HG03103 (cell line): Measurements from ENCODE around the gene HSPD1.

ENCODE experiments used
- ATAC-seq: cut with Tn5 transposase; IDR thresholded peaks from one replicate; pipeline ENCODE4 v1.9.1; 2021; ENCODE audit warnings: low read depth; ENCODE audit not compliant: unreplicated experiment

Gene HSPD1

DNA sequence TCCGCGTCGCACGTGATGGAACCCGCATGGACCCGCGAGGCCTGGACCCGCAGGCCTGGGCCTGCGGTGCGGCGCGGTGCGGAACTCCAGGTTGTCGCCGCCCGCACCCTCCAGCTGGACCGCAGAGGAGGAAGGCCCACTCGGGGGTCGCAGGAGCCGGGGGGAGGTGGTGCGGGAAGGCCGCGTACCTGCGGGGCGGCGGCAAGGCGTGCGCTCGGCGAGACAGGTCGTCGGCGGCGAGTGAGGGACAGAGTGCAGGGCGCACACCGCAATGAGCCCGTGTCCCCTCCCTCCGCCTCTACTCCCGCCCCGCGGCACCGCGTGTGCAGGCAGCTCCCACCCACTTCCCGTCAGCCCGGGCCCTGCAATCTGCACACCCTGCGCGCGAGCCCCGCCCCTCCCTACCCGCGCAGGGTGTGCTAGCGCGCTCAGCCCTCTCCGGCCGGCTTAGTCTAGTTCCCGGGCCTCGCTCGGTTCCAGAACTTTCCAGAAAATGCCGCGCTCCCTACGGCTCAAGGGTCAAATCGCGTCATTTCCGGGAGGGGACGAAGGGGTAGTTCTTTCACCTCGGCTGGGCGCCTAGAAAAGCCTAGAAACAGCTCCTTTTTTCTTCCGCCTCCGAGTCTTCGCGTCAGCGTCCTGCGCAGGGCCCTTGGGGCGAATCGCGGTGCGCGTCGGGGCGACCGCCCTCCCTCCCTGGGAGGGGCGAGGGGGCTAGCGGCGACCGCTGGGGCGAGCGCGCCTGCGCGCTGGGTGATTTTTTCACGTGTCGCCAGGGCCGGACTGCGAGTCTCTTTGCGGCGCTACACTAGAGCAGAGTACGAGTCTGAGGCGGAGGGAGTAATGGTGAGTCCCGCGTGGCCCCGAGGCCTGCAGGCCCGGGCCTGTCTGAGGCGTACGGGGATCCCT lies at the start of gene HSPD1, which contains the start of gene HSPE1:
Gene HSPD1 (minus strand): TSS at position 247 of the 909 bp plus-strand sequence. CDS start 992 bp downstream, outside the sequence.
Gene HSPE1 (plus strand): TSS at position 786 of the 909 bp plus-strand sequence. CDS start 58 bp downstream, at position 844.
- ATAC-seq, result peak; percentile 72

DNA sequence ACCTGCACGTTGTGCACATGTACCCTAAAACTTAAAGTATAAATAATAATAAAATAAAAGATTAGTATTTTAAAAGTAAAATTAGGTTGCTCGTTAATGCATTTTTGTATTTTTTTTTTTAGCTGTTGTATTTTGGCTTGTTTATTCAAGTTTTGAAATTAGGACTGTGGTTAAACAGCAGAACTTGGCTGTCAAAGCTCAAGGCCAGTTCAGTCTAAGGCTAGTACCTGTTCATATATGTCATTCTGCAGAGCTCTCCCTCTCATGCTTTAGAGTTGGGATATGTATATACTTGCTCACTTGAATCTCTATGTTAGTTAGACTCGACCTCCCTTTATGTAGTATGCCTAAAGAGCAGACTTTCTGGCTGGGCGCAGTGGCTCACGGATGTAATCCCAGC lies 48.9 kb upstream of the HSPD1 start:
- no peak for ATAC-seq

DNA sequence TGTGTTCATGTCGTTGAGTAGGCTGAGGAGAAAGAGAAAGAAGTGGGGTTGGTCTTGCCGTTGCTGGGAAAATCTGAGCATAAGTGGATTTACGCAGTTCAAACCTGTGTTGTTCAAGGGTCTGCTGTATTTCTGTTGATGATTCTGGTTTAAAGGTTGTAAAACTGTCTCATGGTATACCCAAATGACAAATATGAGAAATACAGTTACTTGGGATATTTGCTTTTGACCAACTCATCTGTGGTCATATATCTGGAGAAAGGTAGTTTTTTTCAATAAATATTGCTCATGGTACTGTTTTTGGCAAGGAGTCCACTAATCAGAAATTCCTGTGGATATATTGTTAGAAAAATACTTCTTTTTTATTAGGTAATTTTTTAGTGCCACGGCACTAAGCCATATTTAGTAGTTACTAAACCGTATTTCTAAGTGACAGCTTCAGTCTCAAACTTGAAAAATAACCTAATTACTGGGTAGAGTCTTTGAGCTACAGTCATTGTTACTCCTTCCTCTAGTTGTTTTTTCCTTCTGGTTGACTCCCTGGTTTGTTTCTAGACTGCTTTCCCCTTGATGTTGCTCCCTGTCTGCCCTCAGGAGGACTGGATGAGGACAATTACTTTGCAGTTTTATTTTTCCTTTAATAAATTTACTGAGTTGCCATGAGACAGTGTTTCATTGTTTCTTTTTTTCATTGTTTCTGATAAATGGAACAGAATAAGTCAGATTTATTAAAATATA lies 47.7 kb upstream of the HSPD1 start:
- ATAC-seq, result no peak

DNA sequence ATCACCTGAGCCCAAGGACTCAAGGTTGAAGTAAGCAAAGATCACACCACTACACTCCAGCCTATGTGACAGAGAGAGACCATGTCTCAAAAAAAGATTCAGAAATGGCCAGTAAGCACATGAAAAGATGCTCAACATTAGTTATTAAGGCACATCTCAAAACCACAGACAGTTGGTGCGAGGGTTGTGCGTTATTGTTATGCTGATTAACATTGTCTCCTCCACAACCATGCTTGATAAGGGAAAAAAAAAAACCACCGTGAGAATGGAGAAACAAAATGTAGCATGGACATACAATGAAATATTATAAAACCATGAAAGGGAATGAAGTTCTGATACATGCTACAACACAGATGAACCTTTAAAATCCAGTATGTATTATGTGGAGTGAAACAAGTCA lies 43.6 kb upstream of the HSPD1 start:
- no peak for ATAC-seq

DNA sequence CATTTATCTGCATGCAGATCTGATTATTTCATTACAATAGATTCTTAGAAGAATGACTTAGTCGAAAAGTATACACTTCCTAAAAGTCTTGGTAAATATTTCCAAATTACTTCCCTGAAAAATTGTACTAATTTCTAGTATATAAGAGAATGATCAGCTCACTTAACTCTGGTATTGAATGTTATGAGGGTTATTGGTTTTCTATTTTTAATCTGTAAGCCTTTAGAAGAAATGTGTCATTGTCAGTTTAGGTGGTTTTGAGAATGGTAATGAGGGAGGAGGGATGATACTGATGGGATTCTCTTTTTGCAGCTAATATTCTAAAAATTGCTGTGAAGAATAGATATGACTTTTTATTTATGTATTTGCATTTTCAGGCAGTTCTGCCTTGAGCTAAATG lies 40.1 kb upstream of the HSPD1 start:
- ATAC-seq, result no peak

DNA sequence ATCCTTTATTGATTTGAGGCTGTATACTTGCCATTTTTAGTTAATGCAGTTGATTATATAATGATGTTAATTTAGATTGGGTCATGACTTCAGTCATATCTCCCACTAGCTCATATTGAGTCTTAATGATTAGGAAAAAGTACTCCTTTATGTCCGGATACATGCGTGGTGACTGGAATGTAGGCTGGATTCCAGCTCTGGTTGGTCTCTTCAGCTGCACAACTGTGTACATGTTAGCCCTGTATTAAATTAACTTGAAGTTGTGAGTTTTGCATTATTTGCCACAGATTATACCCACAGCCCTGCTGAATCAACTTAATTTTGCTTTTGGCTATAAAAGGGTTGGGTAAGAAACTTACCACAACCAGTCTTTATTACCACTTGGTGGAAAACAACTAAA lies 38.8 kb upstream of the HSPD1 start:
- ATAC-seq, result no peak

DNA sequence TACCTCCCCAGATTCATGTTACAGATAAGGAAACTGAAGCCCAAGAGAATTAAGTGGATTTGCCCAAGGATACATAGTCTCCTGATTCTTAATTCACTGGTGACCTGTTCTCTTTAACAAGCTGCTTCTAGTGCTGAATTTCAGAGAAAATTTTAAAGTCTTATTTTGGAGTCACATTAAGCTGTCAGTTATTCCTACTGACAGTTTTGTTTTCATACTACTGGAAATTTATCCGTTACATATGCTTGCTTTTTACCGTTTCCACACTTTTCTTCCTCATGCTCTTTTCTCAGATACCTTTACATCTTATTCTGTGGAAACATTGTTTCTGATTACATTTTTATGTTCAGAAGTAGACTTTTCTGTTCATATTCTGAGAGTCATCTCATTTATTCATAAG lies 17.5 kb upstream of the HSPD1 start:
- no peak for ATAC-seq

DNA sequence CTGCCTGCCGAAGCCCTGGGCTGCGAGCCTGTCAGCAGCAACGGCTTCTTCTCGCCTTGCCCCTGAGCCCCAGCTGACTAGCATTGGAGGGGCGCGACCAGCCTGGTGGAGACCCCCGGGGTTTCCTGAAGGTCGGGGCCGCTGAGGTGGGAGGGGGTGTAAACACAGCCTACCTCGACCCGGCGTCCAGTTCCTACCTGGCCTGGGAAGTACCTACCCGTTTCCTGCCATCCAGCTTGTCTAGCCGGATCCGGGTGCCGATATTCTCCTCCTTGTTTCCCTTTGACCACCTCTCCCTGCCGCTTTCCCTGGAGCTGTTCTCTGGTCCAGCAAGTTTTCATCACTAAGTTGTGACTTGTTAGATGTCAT lies 16.7 kb upstream of the HSPD1 start:
- peak; percentile 4 for ATAC-seq

DNA sequence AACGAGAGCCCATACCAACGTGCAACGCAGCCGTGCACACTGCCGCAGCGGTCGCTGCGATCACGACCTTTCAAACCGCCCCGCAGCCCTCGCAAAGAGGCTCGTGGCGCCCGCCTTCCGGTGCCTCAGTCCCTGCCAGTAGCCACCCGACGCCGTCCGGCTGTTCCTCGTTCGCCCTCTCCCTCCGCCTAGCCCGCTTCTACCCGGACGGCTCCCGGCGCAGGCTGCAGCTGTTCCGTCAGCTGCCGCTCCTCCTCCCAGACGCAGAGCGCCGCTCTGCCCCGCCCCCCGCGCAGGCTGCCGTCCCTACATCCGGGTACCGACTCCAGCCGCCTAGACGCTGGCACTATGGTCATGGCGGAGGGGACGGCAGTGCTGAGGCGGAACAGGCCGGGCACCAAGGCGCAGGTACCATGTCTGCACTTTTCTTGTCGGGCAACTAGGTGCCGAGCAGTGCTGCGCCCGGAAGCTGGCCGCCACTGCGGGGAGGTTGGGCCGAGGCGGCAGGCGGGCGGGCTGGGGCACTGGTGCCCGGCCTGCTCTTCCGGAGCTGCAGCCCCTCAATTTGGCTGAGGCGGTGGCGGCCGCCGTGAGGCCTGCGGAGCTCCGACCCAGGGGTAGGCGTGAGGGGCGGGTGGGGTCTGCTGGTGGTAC lies 16.2 kb upstream of the HSPD1 start, which contains the start of gene MOB4:
Gene MOB4 (plus strand): TSS at position 328 of the 654 bp plus-strand sequence. CDS start 21 bp downstream, at position 349.
- peak; percentile 90 for ATAC-seq

DNA sequence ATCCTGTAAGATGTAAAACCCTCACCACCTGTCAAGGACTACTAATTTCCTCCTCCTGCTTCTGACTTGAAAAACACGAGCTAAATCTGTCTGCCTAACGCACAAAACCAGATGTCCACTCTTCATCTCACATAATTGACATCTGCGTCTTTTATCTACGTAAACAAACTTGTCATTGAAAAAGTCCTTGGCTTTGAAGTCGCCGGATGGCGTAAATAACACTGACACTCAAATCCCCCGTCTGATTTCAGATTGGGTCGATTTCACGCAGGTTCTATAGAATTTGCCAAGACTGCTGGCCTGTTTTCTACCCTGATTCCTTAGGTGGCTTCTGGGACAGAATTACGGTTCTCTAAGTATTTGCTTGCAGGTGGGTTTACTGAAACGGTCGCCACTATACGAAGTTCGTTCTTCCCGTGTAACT lies 15.7 kb upstream of the HSPD1 start:
- ATAC-seq, result peak; percentile 2

DNA sequence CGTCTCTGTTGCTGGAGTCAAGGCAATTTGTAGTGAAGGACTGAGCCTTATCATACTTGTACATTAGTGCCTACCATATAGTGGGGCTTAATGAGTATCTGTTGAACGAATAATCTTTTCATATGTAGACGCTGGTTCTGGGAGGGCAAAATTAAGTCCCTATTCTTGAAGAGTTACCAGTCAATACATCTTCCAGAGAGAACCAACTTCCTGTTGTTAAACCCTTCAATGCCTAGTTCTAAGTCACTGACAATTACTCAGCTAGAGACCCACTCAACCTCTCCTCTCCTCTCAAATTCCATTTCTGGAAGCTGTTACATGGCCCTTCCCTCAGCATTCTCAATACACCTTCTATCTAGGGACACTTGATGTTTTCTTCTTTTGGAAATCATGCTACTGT lies 15.1 kb upstream of the HSPD1 start:
- no peak for ATAC-seq

DNA sequence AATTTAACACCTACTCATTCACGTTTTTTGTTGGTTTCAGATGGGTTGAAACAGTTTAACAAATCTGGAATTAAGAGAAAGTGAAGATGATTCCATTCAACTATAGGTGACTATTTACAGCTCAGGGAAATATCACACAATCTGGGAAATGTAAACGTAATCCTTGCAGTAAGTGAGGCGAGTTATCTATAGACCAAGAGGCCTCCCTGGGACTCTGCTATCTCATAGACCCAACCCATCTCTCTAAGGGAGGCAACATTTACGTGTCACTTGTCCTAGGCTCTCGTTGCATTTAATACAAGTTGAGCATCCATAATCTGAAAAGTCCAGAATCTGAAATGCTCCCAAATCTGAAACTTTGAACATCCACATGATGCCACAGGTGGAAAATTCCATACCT lies 14.3 kb upstream of the HSPD1 start:
- ATAC-seq, result no peak

DNA sequence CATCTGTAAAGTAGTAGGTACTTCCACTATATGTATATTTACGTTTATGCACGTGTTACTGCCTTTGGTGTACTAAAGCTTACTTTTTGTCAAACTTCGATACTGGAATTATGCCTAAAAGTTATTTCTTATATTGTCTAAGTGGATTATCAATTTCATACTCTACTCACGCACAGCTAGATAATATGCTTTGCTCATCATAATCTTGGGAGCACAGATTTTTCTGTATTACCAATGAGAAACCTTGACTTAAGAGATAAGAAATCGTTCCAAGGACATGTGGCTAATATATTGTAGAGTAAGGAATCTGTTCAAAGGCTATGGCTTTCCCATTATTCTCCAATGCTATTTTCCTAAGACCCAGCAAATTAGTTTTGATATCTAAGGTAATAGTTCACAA lies 7.0 kb upstream of the HSPD1 start:
- no peak for ATAC-seq

DNA sequence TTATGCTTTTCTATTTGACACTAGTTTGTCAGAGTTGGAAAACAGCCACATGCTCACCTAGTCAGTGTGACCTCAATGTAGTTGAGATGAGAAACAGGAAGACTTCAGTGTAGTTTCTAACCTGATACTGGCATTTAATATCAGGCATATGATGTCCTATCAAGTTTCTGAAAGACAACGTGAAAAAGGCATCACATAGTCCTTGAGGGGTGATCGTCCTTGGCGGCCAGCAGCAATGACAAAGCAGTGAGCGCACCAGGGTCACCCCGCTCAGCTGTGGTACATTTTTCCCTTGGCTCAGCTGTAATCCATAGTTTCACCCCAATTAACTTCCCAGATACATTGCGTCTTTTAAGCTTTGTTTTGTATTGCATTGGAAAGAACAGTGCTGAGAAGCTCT lies 4.9 kb upstream of the HSPD1 start:
- ATAC-seq, result no peak

DNA sequence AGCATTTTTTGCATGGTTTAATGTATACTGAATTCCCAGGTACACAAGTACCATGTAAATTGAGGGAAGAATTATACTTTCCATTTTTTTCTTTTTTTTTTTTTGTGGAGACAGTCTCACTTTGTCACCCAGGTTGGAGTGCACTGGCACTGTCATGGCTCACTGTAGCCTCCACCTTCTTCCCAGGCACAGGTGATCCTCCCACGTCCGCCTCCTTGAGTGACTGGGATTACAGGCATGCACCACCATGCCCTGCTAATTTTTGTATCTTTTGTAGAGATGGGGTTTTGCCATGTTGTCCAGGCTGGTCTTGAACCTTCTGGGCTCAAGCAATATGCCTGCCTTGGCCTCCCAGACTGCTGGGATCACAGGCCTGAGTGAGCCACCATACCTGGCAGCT lies 4.4 kb upstream of the HSPD1 start:
- ATAC-seq, result no peak

DNA sequence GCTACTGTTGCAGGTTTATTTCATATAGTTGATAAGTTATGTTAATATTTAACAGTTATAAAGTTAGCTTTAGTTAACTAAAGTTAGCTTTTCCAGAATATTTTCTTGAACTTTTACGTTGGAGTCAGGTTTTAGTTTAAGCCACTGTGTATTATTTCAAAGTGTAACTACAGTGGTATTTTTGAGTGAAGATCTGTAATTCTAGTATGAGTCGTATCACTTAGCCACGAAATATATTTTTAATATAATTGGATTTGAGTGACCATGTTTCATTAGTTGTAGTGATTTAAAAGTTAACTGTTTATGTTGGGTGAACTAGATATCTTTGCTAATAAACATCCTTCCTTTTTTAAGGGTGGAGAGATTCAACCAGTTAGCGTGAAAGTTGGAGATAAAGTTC lies 3.0 kb upstream of the HSPD1 start:
- ATAC-seq, result no peak

DNA sequence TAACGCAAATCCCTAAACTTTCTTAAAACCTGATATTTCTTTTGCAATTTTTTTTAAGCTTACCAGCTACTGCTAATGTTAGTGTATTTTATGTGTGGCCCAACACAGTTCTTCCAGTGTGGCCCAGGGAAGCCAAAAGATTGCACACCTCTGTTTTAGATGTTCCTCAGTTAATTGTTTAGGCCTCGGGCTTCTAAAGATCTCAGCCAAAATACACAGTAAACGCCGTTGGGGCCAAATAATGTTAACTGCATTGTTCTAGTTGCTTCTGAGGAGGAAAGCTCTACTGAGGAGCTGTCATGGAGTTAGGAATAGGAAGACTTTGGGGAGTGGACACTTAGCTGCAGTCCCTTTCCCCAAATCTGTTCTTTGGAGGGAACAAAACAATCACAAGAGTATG lies 2.6 kb upstream of the HSPD1 start:
- no peak for ATAC-seq

DNA sequence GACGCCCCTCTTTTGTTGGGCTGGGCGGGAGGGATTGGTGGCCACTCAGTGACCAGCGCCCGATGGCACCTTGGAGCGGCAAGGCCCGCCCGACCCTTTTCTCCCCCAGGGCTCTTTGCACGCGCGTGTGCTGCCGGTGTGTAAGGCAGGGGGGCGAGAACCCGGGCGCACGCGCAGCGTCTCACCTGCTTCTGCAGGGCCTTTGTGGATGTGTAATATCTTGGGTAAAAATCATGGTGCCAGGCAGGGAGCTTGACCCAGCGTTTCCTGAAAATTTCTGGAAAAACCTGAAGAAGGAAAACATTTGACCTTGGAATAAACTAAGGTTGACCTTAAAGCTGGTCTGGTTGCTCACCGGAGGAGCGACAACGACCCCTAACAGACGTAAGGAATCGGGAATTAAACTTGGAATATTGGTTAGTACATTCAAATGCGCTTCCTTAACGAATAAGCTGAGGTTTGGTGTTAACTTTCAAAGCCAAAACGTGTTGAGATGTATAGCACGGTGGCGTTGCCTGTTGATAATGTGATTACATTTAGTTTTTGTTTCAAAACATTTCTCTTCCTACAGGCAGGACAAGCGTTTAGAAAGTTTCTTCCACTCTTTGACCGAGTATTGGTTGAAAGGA lies 977 bp upstream of the HSPD1 start:
- peak; percentile 3 for ATAC-seq

DNA sequence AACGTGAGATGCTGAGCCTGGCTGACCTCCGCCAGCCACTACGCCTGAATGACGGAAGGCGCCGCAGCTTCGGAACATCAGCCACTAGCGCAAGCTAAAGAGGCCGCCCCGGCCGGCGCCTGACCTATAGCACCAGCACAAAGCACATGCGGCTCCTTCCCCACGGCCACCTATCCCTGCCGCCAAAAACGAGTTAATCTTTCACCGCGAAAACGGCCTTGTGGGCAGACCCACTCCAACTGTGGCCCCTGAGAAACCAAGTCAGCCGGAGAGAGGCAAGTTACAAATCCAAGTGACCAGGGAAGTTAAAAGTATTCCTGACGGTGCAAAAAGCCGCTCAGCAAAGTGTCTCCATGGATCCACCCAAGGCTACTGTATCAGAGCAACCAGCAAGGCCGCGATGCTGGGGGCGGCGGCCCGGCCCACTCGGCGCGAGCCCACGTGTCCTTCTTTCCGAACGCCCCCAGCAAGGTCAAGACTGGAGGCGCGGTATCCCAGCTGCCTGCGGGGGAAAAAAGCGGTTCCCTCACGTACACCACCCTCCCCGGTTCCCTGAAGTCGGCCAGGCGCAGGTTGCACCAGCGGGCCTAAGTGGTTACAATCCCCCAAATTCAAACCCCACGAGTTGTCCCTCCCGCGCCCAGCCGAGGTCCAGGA lies 575 bp downstream of the HSPD1 start:
- peak; percentile 14 for ATAC-seq
